H9 (cell line): ENCODE measurements around the gene GRIK3. TPM values are rescaled to one million over a fixed set of nuclear protein-coding genes. Genes with fewer than 3 reads are reported as not detected.

ENCODE experiments used
- DNase-seq: peaks from one replicate; pipeline ENCODE4 v3.0.0-alpha.2; 2017
- H2AFZ ChIP-seq: one replicate; pipeline ENCODE4 v1.6.1; 2013; ENCODE audit warnings: mild to moderate bottlenecking, low read length, control low read depth, moderate library complexity
- H2AK5ac ChIP-seq: 2 replicates; pipeline ENCODE4 v1.6.1; 2013; ENCODE audit warnings: low read length, control low read depth, mixed read lengths; ENCODE audit not compliant: insufficient read length
- H2BK120ac ChIP-seq: one replicate; pipeline ENCODE4 v1.6.1; 2013; ENCODE audit warnings: low read depth, mild to moderate bottlenecking, low read length, control low read depth, inconsistent platforms; ENCODE audit not compliant: poor library complexity, severe bottlenecking
- H2BK12ac ChIP-seq: 2 replicates; pipeline ENCODE4 v1.6.1; 2013; ENCODE audit warnings: low read length, control low read depth, mixed read lengths, low read depth; ENCODE audit not compliant: insufficient read length
- H2BK15ac ChIP-seq: 2 replicates; pipeline ENCODE4 v1.6.1; 2013; ENCODE audit warnings: low read depth, low read length, control low read depth
- H2BK20ac ChIP-seq: one replicate; pipeline ENCODE4 v1.6.1; 2013; ENCODE audit warnings: low read depth, mild to moderate bottlenecking, low read length, control low read depth, inconsistent platforms; ENCODE audit not compliant: poor library complexity, severe bottlenecking
- H2BK5ac ChIP-seq: 2 replicates; pipeline ENCODE4 v1.6.1; 2013; ENCODE audit warnings: low read length, control low read depth, mixed read lengths; ENCODE audit not compliant: insufficient read length
- H3K14ac ChIP-seq: 2 replicates; pipeline ENCODE4 v1.6.1; 2013; ENCODE audit warnings: low read length, control low read depth; ENCODE audit not compliant: insufficient read depth
- H3K18ac ChIP-seq: 2 replicates; pipeline ENCODE4 v1.6.1; 2013; ENCODE audit warnings: low read depth, mild to moderate bottlenecking, mixed read lengths, low read length, control low read depth; ENCODE audit not compliant: insufficient read length
- H3K23ac ChIP-seq: 2 replicates; pipeline ENCODE4 v1.6.1; 2013; ENCODE audit warnings: low read length, control low read depth, mixed read lengths, low read depth; ENCODE audit not compliant: insufficient read length
- H3K23me2 ChIP-seq: 2 replicates; pipeline ENCODE4 v1.6.1; 2013; ENCODE audit warnings: low read depth, mild to moderate bottlenecking, mixed read lengths, low read length, control low read depth; ENCODE audit not compliant: insufficient read length, poor library complexity, severe bottlenecking
- H3K27ac ChIP-seq: 2 replicates; pipeline ENCODE4 v1.5.1; 2013; ENCODE audit warnings: low read length, control low read depth, mixed read lengths, low read depth; ENCODE audit not compliant: insufficient read length
- H3K27me3 ChIP-seq: 2 replicates; pipeline ENCODE4 v1.6.1; 2013; ENCODE audit warnings: low read length, control low read depth, inconsistent platforms; ENCODE audit not compliant: insufficient read depth
- H3K4ac ChIP-seq: 2 replicates; pipeline ENCODE4 v1.6.1; 2013; ENCODE audit warnings: low read depth, mild to moderate bottlenecking, control low read depth, inconsistent platforms, low read length, moderate library complexity
- H3K4me1 ChIP-seq: 2 replicates; pipeline ENCODE4 v1.6.1; 2013; ENCODE audit warnings: low read length, control low read depth, inconsistent platforms; ENCODE audit not compliant: insufficient read depth
- H3K4me2 ChIP-seq: 2 replicates; pipeline ENCODE4 v1.6.1; 2013; ENCODE audit warnings: low read length, control low read depth, mixed read lengths; ENCODE audit not compliant: insufficient read length, insufficient read depth
- H3K56ac ChIP-seq: 2 replicates; pipeline ENCODE4 v1.6.1; 2013; ENCODE audit warnings: low read depth, mild to moderate bottlenecking, mixed read lengths, low read length, control low read depth; ENCODE audit not compliant: insufficient read length
- H3K79me1 ChIP-seq: 2 replicates; pipeline ENCODE4 v1.6.1; 2013; ENCODE audit warnings: low read depth, mild to moderate bottlenecking, moderate library complexity, low read length, control low read depth, inconsistent platforms; ENCODE audit not compliant: insufficient read depth, poor library complexity, severe bottlenecking
- H3K79me2 ChIP-seq: 2 replicates; pipeline ENCODE4 v1.6.1; 2013; ENCODE audit warnings: low read length, control low read depth, inconsistent platforms; ENCODE audit not compliant: insufficient read depth
- H3K9ac ChIP-seq: 2 replicates; pipeline ENCODE4 v1.6.1; 2013; ENCODE audit warnings: low read length, control low read depth, mixed read lengths; ENCODE audit not compliant: insufficient read length; ENCODE audit errors: extremely low read depth
- H3K9me3 ChIP-seq: one replicate; pipeline ENCODE4 v1.6.1; 2013; ENCODE audit warnings: low read depth, low read length, inconsistent platforms; ENCODE audit not compliant: control insufficient read depth
- H3T11ph ChIP-seq: one replicate; pipeline ENCODE4 v1.6.1; 2013; ENCODE audit warnings: mild to moderate bottlenecking, low read length, control low read depth, inconsistent platforms
- H4K20me1 ChIP-seq: one replicate; pipeline ENCODE4 v1.6.1; 2013; ENCODE audit not compliant: control insufficient read depth, insufficient read length, insufficient read depth
- H4K5ac ChIP-seq: 2 replicates; pipeline ENCODE4 v1.6.1; 2013; ENCODE audit warnings: low read depth, mild to moderate bottlenecking, mixed read lengths, low read length, control low read depth; ENCODE audit not compliant: insufficient read length
- H4K8ac ChIP-seq: replicated peaks from 2 replicates; pipeline ENCODE4 v1.6.1; 2013; ENCODE audit warnings: low read length, control low read depth, mixed read lengths, low read depth; ENCODE audit not compliant: insufficient read length
- H4K91ac ChIP-seq: 2 replicates; pipeline ENCODE4 v1.6.1; 2013; ENCODE audit warnings: low read depth, mild to moderate bottlenecking, moderate library complexity, mixed read lengths, low read length, control low read depth; ENCODE audit not compliant: insufficient read length
- H3K27ac Mint-ChIP-seq, 3 experiments: 2 replicates in 2 of 3; 3 replicates in 1 of 3; pipeline ENCODE4 v1.8.0; 2020 to 2021; ENCODE audit warnings: mixed read lengths in 3 of 3, mild to moderate bottlenecking in 1 of 3, moderate library complexity in 1 of 3
- H3K27me3 Mint-ChIP-seq: 2 replicates; pipeline ENCODE4 v1.8.0; 2021; ENCODE audit warnings: low read depth, mild to moderate bottlenecking, moderate library complexity, mixed read lengths
- H3K36me3 Mint-ChIP-seq, 3 experiments: 2 replicates in 2 of 3; 3 replicates in 1 of 3; pipeline ENCODE4 v1.8.0; 2020 to 2021; ENCODE audit warnings: low read depth in 3 of 3, mixed read lengths in 3 of 3; ENCODE audit not compliant: insufficient read depth in 1 of 3
- H3K4me1 Mint-ChIP-seq, 2 experiments: 2 replicates each; pipeline ENCODE4 v1.8.0; 2020; ENCODE audit warnings: mixed read lengths in 2 of 2
- H3K4me3 Mint-ChIP-seq, 2 experiments: 2 replicates in 1 of 2; 3 replicates in 1 of 2; pipeline ENCODE4 v1.8.0; 2020 to 2021; ENCODE audit warnings: mild to moderate bottlenecking in 2 of 2, mixed read lengths in 2 of 2, moderate library complexity in 1 of 2
- H3K9me3 Mint-ChIP-seq, 2 experiments: 2 replicates in 1 of 2; 3 replicates in 1 of 2; pipeline ENCODE4 v1.8.0; 2020; ENCODE audit warnings: mild to moderate bottlenecking in 2 of 2, mixed read lengths in 2 of 2, moderate library complexity in 1 of 2
- CTCF ChIP-seq: fragments of 200-600 bp; sonication (generic); conservative IDR thresholded peaks from 3 replicates; pipeline ENCODE4 v1.8.0; 2021; ENCODE audit warnings: antibody characterized with exemption, mild to moderate bottlenecking
- WGBS: extraction: QIAGEN DNeasy Blood & Tissue Kit; methylation state at CpG from one replicate; pipeline ENCODE4 v1.1.7; 2013; ENCODE audit warnings: missing lambda C conversion rate, low lambda C conversion rate, mixed read lengths; ENCODE audit not compliant: insufficient read length; ENCODE audit errors: extremely low coverage; 5-methylcytosine and 5-hydroxymethylcytosine counted together
- total RNA-seq: library from RNA; stranded (reverse); gene quantifications from 2 replicates; pipeline ENCODE4 v1.2.1, GENCODE V29; 2021

The GRIK3 gene
- total RNA-seq, 1 experiment from 2014 or later = 1.7 TPM

- Histone ChIP-seq H3K4ac (no peak overlapping the region), H3K56ac (no peak overlapping the region), H2AFZ (no peak overlapping the region), H4K5ac (no peak overlapping the region), H3K9ac (no peak overlapping the region), H2BK12ac (no peak overlapping the region), H4K91ac (no peak overlapping the region), H3K23ac (no peak overlapping the region), H2BK120ac (no peak overlapping the region), H3K79me2 (no peaks in the 10 kb centered on the region), H3K4me1 (no peaks in the 10 kb centered on the region; the same call in 1 of the 2 replicates), H3K18ac (no peak overlapping the region), H3K23me2 (no peaks in the 10 kb centered on the region), H2AK5ac (no peak overlapping the region), H3K27me3 (no peaks in the 10 kb centered on the region), H4K20me1 (no peaks in the 10 kb centered on the region), H3K9me3 (no peaks in the 10 kb centered on the region), H2BK20ac (no peak overlapping the region), H2BK15ac (no peak overlapping the region), H3K27ac (no peak overlapping the region), H3T11ph (no peak overlapping the region), H2BK5ac (no peak overlapping the region), H4K8ac (no peak overlapping the region), H3K14ac (no peak overlapping the region), H3K4me2 (no peak overlapping the region), H3K79me1 (no peaks in the 10 kb centered on the region)
- DNase-seq = no peak
- TF ChIP-seq CTCF = no peak
- Mint-ChIP-seq H3K4me1 (peaks cover 24 to 31% of the 10 kb centered on the region in 2 experiments), H3K4me3 (peak overlapping the region in 1 of 2 experiments; percentile 27; a peak in 1 of 5 replicates), H3K27me3 (peaks cover 4% of the 10 kb centered on the region), H3K27ac (peak overlapping the region in 1 of 3 experiments; percentile 80; a peak in 2 of 7 replicates), H3K9me3 (peaks cover 2 to 7% of the 10 kb centered on the region in 2 experiments; a peak in 3 of 5 replicates), H3K36me3 (peaks cover 0 to 5% (median 3%) of the 10 kb centered on the region in 3 experiments; a peak in 1 of 7 replicates)
- no CpG with 5 or more reads among the region's 9 CpGs for WGBS
Measured at GRCh38 chr1:36803868-36804570, 230.3 kb downstream of the GRIK3 start.
